Stimulated activated CD8-positive, alpha-beta memory T cell treated with anti-CD3 and anti-CD28 coated beads, Interleukin-12 subunit alpha, Interleukin-12 subunit beta, amount 100 ng/mL, for 24 hours (primary cell): Measurements from ENCODE around the gene DGKI.

Experiments
- DNase-seq: peaks from one replicate; pipeline ENCODE4 v3.0.0-alpha.2; 2020; ENCODE audit errors: extremely low read depth

Gene DGKI

DNA sequence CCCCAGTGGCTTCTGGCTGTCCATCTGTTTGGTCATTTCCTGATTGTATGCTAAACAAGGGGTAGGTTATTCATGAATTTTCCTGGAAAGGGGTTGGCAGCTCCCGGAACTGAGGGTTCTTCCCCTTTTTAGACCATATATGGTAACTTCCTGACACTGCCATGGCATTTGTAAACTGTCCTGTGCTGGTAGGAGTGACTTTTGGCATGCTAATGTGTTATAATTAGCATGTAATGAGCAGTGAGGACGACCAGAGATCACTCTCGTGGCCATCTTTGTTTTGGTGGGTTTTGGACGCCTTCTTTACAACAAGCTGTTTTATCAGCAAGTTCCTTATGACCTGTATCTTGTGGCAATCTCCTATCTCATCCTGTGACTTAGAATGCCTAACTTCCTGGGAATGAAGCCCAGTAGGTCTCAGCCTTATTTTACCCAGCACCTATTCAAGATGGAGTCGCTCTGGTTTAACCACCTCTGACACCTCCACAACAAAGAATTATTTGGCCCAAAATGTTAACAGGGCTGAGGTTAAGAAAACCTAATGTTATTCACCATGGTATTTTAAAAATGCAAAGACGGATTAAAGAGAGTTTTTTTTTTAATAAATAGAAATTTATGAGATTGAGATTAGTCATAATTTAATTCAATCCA lies 500.9 kb downstream of the DGKI start:
- no peak for DNase-seq

DNA sequence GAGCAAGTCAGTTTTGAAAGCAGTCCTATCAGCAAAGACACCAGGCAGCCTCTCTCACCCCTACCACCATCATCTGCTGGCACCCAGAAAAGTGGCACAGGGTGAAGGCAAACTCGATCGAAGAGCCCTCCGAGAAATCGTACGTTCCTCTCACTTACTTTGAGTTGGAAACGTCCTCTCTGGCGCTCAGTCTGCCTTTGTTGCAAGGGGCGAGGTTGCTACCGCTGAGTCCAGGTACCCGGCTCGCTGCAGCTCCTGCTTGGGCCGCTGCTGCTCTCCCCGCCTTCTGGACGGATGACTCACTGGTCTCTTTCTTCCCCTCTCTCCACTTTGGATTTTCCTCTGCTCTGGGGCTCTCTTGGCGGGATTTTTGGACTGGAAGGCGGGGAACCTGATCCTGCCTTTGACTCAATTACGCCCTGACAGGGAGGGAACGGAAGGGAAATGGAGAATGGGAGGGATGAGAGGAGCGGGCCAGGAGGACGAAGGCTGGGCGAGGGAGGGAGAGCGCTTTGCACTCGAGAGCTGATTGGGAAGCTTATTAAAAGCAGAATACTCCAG lies 503.4 kb downstream of the DGKI start, which contains the start of gene PTN:
Gene PTN (minus strand): TSS at position 453 of the 561 bp plus-strand sequence. CDS start 88,760 bp downstream, outside the sequence.
- DNase-seq, result no peak

DNA sequence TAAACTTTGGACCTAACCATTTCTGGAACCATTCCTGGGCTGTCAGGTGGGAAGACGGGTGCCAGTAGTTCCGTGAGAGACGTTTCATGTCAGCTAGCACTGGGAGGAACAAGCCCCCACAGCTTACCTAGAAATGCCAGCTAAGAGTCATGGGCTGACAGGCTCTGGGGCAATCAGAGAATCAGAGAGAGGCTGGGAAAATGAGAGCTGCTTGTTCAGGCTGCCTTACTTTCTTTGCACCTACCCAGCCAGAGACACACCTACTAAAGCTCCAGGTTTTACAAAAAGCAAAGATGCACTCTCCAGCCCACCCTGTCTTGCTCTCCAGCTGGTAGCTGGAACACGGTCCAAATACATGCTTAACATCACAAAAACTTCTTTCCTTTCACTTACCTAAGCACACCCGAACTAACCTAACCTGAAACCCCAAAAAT lies 503.9 kb downstream of the DGKI start:
- DNase-seq, result no peak

DNA sequence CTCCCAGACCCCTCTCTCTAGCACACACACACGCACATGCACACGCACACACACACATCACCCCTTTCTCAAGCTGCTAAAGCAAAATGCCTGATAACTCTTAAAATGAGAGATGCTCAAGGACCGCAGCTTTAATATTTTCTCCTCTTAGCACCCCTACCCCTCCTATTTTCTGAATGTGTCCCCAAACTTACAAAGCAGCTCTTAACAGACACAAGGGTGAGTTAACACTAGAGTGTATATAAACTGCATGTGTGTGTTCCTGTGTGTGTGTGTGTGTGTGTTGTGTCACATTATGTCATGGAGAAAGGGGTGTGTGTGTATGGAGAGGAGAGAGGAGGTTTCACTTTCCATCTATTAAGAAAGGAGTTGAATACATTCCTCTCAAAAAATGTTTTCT lies 504.5 kb downstream of the DGKI start:
- no peak for DNase-seq

DNA sequence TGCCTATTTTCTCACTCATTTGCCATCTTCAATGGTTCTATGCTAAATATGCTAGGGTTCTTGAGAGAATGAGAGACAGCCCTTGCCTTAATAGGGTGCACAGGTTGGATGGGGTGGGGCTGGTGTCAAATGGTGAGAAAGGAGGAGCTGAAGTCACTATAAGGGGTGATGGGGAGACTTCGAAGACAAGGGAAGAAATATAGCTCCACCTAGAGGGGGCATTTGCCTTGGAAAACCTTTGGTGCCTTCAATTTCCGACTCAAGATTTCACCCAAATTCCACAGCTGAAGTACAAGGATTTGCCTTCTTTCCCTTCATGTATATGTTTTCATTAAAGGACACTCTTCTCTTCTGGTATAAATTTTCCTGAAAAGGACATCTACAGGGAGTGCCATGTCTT lies 508.9 kb downstream of the DGKI start:
- DNase-seq, result no peak

DNA sequence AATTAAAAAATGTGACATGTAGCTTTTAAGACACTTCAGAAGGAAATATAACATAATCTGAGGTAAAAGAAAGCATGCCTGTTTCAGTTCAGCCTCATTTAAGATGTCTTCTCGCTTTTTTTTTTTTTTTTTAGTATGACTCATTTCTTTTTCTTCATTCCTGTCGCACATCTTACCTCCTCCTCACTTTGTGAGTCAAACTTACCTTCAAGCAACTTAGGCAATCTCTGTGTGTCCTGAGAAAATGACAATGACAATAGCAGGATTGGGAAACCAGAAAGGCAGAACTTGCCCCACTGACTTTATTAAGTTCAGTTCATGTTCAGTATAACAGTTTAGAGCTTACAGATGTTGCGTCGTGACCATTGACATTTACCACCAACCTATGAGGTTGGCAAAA lies 511.0 kb downstream of the DGKI start:
- no peak for DNase-seq

DNA sequence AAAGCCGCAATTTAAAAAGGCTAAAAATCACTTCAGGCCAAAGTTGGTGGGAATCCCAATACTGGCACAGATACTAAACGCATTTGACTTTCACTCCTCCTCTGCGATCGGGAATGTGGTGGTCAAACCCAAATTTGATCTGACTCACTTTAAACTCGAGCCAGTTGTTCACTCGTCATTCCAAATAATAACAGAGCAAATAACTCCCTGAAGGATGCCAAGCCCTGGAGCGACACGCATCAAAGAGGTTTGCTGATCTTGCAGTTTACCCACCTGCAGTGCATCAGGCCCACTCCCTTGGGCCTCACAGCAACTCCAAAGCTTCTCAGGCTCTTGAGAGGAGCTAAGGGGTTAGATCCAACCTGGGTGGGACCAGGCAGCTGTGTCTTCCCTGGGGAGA lies 515.4 kb downstream of the DGKI start:
- DNase-seq, result no peak
